Testis (tissue), 3 donors: ENCODE data around the gene TMEM61. TPM values are rescaled to one million over a fixed set of nuclear protein-coding genes. Genes with fewer than 3 reads are reported as not detected.
A peak's percentile ranks its signal among the peaks of the same experiment; 100 is the strongest.
"Not testable (repeated sequence)": the region's sequence is repeated elsewhere in the genome, so short reads cannot be mapped to it uniquely, and the experiment has no call there.

Experiments used
- DNase-seq: peaks from one replicate; pipeline ENCODE4 v3.0.0-alpha.2; 2019
- H3K27ac ChIP-seq, 2 donors: fragments of 200-600 bp; sonication (generic); one replicate each; pipeline ENCODE4 v1.5.1; 2019
- H3K27me3 ChIP-seq: fragments of 200-600 bp; sonication (generic); one replicate; pipeline ENCODE4 v1.5.1; 2019
- H3K36me3 ChIP-seq: fragments of 200-600 bp; sonication (generic); one replicate; pipeline ENCODE4 v1.5.1; 2017; ENCODE audit warnings: low read depth; ENCODE audit errors: missing control alignments
- H3K4me1 ChIP-seq: fragments of 200-600 bp; sonication (generic); one replicate; pipeline ENCODE4 v1.5.1; 2019
- H3K4me3 ChIP-seq, 2 donors: fragments of 200-600 bp; sonication (generic); one replicate each; pipeline ENCODE4 v1.5.1; 2017 to 2019
- H3K9me3 ChIP-seq: fragments of 200-600 bp; sonication (generic); one replicate; pipeline ENCODE4 v1.5.1; 2017
- POLR2A ChIP-seq: fragments of 450-650 bp; IDR thresholded peaks from one replicate; pipeline ENCODE4 v1.6.1; 2017; ENCODE audit warnings: antibody characterized with exemption, mild to moderate bottlenecking, moderate library complexity
- WGBS, 2 donors: methylation state at CpG; one replicate each; pipeline ENCODE4 v1.1.5; 2018; 5-methylcytosine and 5-hydroxymethylcytosine counted together
- intact Hi-C: fragments of 100-400 bp; cut with DNase I; formaldehyde crosslinking; loops from one replicate; pipeline ENCODE4 v1.15.1; 2023; ENCODE audit warnings: low total_unique reads
- polyA plus RNA-seq: library from polyadenylated mRNA; stranded (reverse); fragments of 350-450 nt; fragmentation: Illumina TruSeq; extraction: RNeasy Lipid Tissue Mini Kit (QIAGEN cat#74804); gene quantifications from one replicate; pipeline ENCODE4 v1.2.3, GENCODE V29; 2014; ENCODE audit warnings: low read depth, low replicate concordance; ENCODE audit not compliant: insufficient read depth
- total RNA-seq, 2 donors: library from RNA; depleted of rRNA; stranded (reverse); fragments of >200 nt; gene quantifications; one replicate each; pipeline ENCODE4 v1.2.3, GENCODE V29; 2016
- TF ChIP-seq, protein P1 (sequence below), 3 experiments: fragments of 450-650 bp in 2 of 3; fragments of 200-600 bp in 1 of 3; sonication (generic) in 1 of 3; IDR thresholded peaks; one replicate each; pipeline ENCODE4 v1.5.1; 2016 to 2019; ENCODE audit warnings: antibody characterized with exemption in 3 of 3, mild to moderate bottlenecking in 2 of 3, moderate library complexity in 1 of 3

TMEM61 gene
- total and polyA plus RNA-seq, 3 donors from 2014 or later = 0.31 to 1.4 (median 1.1) TPM

DNA sequence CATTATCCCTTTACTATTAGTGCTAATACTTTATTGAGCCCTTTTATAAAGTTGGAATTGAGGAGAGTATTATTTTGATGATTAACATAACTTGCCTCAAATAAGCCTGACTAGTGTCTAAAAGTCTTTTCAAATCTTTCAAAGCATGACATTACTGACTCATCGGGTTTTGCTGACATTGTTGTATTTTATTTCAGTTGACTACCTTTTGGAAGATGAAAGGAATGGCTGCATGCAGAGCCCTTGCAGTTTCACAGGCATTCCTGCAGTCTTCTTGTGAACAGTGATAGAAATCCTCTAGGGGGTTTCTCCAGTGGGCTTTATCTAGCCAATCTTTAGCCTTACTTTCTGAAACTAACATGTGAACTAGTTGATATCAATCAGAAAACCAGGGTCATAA is 43.0 kb upstream of the TMEM61 start:
- Histone ChIP-seq H3K9me3 (no peaks in the 10 kb centered on the region), H3K4me1 (no peaks in the 10 kb centered on the region), H3K27ac (no peak overlapping the region), H3K27me3 (no peaks in the 10 kb centered on the region), H3K4me3 (no peak overlapping the region), H3K36me3 (no peaks in the 10 kb centered on the region)
- WGBS, 2 donors = 86% methylated on average over 1 of the region's 1 CpG
- TF ChIP-seq POLR2A = no peak
- TF ChIP-seq, protein P1, sequence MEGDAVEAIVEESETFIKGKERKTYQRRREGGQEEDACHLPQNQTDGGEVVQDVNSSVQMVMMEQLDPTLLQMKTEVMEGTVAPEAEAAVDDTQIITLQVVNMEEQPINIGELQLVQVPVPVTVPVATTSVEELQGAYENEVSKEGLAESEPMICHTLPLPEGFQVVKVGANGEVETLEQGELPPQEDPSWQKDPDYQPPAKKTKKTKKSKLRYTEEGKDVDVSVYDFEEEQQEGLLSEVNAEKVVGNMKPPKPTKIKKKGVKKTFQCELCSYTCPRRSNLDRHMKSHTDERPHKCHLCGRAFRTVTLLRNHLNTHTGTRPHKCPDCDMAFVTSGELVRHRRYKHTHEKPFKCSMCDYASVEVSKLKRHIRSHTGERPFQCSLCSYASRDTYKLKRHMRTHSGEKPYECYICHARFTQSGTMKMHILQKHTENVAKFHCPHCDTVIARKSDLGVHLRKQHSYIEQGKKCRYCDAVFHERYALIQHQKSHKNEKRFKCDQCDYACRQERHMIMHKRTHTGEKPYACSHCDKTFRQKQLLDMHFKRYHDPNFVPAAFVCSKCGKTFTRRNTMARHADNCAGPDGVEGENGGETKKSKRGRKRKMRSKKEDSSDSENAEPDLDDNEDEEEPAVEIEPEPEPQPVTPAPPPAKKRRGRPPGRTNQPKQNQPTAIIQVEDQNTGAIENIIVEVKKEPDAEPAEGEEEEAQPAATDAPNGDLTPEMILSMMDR (IDR thresholded peaks at IDR 0.05) = no peak
- DNase-seq = no peak
- intact Hi-C loops = no loop called here

DNA sequence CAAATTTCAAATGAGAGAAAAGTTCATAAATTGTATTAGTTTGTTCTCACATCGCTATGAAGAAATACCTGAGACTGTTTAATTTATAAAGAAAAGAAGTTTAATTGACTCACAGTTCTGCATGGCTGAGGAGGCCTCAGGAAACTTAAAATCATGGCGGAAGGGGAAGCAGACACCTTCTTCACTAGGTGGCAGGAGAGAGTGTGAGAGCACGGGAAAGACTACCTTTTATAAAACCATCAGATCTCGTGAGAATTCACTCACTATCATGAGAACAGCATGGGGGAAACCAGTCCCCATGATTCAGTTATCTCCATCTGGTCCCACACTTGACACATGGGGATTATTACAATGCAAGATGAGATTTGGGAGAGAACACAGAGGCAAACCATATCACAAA is 41.5 kb upstream of the TMEM61 start:
- H3K27ac ChIP-seq, DNase-seq, H3K9me3 ChIP-seq, H3K4me3 ChIP-seq, H3K4me1 ChIP-seq, intact Hi-C loops, H3K36me3 ChIP-seq, H3K27me3 ChIP-seq: not testable (repeated sequence)
- 81 to 87% methylated on average over 4 of the region's 4 CpGs for WGBS, 2 donors

GRCh38 chr1:54940042-54940441 is 40.4 kb upstream of the TMEM61 start:
- no peak overlapping the region for H3K4me3 ChIP-seq
- no peak overlapping the region for H3K27ac ChIP-seq
- DNase-seq = no peak
- no peaks in the 10 kb centered on the region for H3K36me3 ChIP-seq
- no peaks in the 10 kb centered on the region for H3K9me3 ChIP-seq
- intact Hi-C loops = no loop called here
- no peaks in the 10 kb centered on the region for H3K27me3 ChIP-seq
- H3K4me1 ChIP-seq = no peaks in the 10 kb centered on the region
- TF ChIP-seq, protein P1 (IDR thresholded peaks at IDR 0.05) = no peak
- no peak for TF ChIP-seq POLR2A

- H3K4me3 ChIP-seq = no peak overlapping the region
- no peaks in the 10 kb centered on the region for H3K9me3 ChIP-seq
- WGBS, 2 donors = 95 to 97% methylated on average over 4 of the region's 4 CpGs
- H3K36me3 ChIP-seq = no peaks in the 10 kb centered on the region
- no peaks in the 10 kb centered on the region for H3K27me3 ChIP-seq
- H3K4me1 ChIP-seq = no peaks in the 10 kb centered on the region
- TF ChIP-seq POLR2A = no peak
- TF ChIP-seq, protein P1 (IDR thresholded peaks at IDR 0.05) = no peak
- intact Hi-C loops = no loop called here
- no peak overlapping the region for H3K27ac ChIP-seq
- no peak for DNase-seq
Observed at GRCh38 chr1:54942976-54943375, 37.5 kb upstream of the TMEM61 start.

DNA sequence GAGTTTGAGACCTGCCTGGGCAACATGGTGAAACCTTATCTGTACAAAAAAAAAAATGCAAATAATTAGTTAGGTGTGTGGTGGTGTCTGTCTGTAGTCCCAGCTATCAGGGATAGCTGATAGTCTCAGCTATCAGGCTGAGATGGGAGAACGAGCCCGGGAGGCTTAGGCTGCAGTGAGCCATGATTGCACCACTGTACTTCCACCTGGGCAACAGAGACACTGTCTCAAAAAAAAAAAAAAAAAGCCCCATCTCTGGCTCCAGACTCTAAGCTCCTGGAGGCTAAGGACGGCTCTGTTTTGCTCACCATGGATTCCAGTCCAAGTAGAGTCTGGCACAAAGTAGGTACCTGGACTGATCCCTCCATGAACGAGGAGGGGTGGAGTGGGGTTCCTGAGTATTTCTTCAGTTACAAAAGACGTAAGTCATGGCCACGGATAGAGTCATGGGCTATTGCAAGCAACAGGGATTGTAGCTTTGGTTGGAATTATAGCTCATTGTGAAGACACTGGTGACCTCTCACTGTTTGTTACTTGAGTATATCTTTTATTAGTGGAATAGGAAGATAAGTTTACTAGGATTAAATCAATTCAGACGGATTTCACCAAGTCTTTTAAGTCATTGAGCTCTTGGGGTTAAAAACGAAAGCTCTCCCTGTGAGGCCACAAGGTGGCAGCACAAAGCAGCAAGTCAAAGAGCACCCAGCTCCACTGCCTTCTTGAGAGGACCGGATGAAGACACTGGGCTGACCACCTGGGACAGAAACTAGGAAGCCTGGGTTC is 35.6 kb upstream of the TMEM61 start:
- intact Hi-C loops = loop anchor here (5.0 kb wide), 1 partner anchor 52 kb away; the partner anchor contains the start of gene BSND
- WGBS, 2 donors = 38 to 48% methylated on average over 9 of the region's 9 CpGs
- H3K4me3 ChIP-seq = no peak overlapping the region

More for the DNA sequence above, 35.6 kb upstream of the TMEM61 start:
- DNase-seq = peak; percentile 86
- Histone ChIP-seq H3K36me3 (no peaks in the 10 kb centered on the region), H3K27ac (no peak overlapping the region), H3K4me1 (no peaks in the 10 kb centered on the region), H3K9me3 (no peaks in the 10 kb centered on the region), H3K27me3 (no peaks in the 10 kb centered on the region)
- TF ChIP-seq, protein P1 (IDR thresholded peaks at IDR 0.05) = peak; percentile 63 to 82 (median 63)
- TF ChIP-seq POLR2A = no peak
